WTC11 (cell line): ENCODE measurements around the gene TAF1B.

ENCODE experiments used
- CTCF ChIP-seq: fragments of 200-600 bp; IDR thresholded peaks from 2 replicates; pipeline ENCODE4 v1.8.0; 2022; ENCODE audit warnings: antibody characterized with exemption
- ZNF317 ChIP-seq: sonication (generic); formaldehyde crosslinking; IDR thresholded peaks from 2 replicates; pipeline ENCODE4 v1.8.1; 2023; ENCODE audit warnings: low read depth, mild to moderate bottlenecking, moderate library complexity, missing genetic modification reagents, borderline replicate concordance
- ZNF512 ChIP-seq: sonication (generic); formaldehyde crosslinking; IDR thresholded peaks from 2 replicates; pipeline ENCODE4 v1.8.1; 2022; ENCODE audit warnings: missing genetic modification reagents, borderline replicate concordance

- TF ChIP-seq ZNF317 (CRISPR knock-in tag) = no peak
- TF ChIP-seq CTCF = no peak
- no peak for TF ChIP-seq ZNF512 (CRISPR knock-in tag)
Observed at GRCh38 chr2:9968553-9969497, 125.6 kb downstream of the TAF1B start.
